ENCODE data around the gene OPA1.

- TF ChIP-seq CTCF (IDR thresholded peaks at IDR 0.05) (no peak), POLR2A (IDR thresholded peaks at IDR 0.05) (no peak)
These were observed 115.3 kb downstream of the OPA1 start for GRCh38 chr3:193708270-193708669.

Measured in uterus (tissue), 2 donors.